Head of caudate nucleus (tissue), 42 donors: ENCODE measurements around the gene OTOP1.
"Not testable (repeated sequence)": the region's sequence is repeated elsewhere in the genome, so short reads cannot be mapped to it uniquely, and the experiment has no call there.

Source experiments
- DNase-seq, 42 donors: peaks; one replicate each; pipeline versions ENCODE4 v3.0.0 to v3.0.0-alpha.2; 2020 to 2021; ENCODE audit warnings: mixed read lengths in 7 of 42
- intact Hi-C: fragments of 100-400 bp; cut with DNase I; formaldehyde crosslinking; loops from one replicate; pipeline ENCODE4 v1.15.0; 2022

The OTOP1 gene, protein sequence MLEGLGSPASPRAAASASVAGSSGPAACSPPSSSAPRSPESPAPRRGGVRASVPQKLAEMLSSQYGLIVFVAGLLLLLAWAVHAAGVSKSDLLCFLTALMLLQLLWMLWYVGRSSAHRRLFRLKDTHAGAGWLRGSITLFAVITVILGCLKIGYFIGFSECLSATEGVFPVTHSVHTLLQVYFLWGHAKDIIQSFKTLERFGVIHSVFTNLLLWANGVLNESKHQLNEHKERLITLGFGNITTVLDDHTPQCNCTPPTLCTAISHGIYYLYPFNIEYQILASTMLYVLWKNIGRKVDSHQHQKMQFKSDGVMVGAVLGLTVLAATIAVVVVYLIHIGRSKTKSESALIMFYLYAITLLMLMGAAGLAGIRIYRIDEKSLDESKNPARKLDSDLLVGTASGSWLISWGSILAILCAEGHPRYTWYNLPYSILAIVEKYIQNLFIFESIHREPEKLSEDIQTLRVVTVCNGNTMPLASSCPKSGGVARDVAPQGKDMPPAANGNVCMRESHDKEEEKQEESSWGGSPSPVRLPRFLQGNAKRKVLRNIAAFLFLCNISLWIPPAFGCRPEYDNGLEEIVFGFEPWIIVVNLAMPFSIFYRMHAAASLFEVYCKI

DNA sequence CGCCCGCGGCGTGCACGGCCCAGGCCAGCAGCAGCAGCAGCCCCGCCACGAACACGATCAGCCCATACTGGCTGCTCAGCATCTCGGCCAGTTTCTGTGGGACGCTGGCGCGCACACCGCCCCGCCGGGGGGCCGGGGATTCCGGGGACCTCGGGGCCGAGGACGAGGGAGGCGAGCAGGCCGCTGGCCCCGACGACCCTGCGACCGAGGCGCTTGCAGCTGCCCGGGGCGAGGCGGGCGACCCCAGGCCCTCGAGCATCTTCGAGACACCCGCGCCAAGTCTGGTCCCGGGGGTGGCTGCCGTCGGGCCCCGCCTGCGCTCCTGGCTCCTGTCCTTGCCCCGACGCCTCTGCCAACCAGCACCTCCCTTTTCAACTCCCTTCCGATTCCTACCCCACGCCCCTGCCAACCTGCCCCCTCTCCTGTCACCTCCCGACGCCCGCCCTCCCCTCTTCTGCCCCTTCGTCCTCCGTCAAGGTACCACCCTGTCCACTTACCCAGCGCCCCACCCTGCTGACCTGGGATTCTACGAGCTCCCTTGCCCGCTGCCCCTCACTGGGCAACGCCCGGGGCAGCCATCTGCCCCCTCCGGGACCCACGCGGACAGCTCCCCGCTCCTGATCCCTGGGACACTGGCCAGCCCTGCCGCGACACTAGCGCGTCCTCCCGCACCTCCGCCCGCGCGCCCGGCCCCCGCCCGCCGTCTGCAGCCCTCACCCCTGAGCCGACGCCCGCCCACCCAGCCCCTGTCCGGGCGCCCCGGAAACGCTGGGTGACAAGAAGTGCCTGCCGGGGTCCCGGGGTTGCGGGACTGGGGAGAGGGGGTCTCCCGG, at the start of gene OTOP1:
OTOP1 (minus strand) TSS at position 324 of the 833 bp plus-strand sequence; CDS start at position 259, 65 bp downstream.
- peak in 1 of 42 donors; percentile 29 for DNase-seq
- intact Hi-C loops = no loop called here

DNA sequence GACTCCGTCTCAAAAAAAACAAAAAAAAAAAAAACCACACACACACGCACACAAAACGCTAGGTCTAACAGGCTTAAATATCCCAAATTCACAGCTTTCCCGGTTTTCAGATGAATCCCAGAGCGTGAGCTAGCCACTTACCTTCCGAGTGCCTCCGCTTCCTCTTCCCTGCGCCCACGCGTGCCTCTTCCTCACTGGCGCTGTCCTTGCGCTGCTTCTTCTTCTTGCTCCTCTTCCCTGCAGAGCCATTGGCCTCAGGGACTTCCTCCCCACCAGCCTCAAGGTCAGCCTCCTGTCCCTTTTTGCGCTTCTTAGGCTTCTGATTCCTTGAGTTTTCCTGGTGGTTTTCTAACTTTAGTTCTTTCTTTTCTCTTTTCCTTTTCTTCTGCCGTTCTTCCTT, 47.5 kb upstream of the OTOP1 start:
- intact Hi-C loops = no loop called here
- DNase-seq = no peak

DNA sequence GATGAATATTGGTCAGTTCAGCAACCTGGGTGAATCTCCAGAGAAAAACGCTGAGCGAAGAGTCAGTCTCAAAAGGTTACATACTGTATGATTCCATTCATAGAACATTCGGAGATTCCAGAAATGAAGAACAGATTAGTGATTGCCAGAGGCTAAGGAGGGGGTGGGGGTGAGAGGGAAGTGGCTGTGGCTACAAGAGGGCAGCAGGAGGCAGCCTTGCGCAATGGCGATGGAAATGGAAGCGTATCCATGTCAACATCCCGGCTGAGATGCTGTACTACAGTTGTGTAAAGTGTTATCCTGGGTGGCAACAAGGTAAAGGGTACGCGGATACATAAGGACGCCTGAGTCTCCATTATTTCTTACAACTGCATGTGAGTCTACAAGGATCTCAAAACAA, 45.2 kb upstream of the OTOP1 start:
- DNase-seq = no peak

DNA sequence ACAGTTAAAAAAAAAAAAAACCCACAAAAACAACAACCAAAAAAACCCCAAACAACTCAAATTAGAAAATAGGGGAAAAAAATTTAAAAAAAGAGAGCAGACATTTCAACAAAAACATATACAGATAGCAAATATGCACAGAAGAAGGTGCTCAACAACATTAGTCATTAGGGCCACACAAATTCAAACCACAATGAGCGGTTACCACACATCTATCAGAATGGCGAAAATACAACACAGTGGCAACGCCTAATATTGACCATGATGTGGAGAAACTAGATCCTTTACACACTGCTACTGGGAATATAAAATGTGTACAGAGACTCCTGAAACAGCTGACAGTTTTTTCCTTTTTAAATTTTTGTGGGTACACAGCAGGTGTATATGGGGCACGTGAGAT, 43.8 kb upstream of the OTOP1 start:
- DNase-seq = no peak
- intact Hi-C loops = no loop called here

More for the DNA sequence above, 45.2 kb upstream of the OTOP1 start:
- intact Hi-C loops = no loop called here

DNA sequence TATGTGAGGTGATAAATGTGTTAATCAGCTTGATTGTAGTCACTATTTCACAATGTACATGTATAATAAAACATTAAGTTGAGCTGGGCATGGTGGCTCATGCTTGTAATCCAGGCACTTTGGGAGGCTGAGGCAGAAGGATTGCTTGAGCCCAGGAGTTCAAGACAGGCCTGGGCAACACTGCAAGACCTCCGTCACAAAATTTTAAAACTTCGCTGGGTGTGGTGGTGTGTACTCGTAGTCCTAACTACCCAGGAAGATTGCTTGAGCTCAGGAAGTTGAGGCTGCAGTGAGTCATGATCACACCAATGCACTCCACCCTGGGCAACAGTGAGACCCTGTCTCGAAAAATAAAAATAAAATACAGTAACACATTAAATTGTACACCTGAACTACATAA, 43.1 kb upstream of the OTOP1 start:
- no peak for DNase-seq
- intact Hi-C loops = no loop called here

DNA sequence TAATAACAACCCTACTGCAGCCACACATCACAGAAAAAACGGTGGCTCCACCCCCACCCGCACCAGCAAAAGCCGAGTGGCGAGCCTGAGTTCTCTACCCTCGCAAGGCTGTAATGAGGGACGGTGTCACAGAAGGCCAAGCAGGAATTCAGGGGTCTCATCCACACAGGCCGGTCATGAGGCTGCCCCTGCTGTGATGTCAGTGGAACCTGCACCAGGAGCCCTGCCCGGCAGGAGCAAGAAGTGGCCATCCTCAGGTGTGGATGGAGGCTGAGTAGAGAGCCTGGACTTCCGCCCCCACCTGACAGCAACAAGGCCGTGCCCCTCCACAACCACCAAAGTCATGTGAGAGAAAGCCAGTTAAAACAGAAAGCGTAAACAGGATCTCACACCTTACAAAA, 42.6 kb upstream of the OTOP1 start:
- intact Hi-C loops = no loop called here
- no peak for DNase-seq

DNA sequence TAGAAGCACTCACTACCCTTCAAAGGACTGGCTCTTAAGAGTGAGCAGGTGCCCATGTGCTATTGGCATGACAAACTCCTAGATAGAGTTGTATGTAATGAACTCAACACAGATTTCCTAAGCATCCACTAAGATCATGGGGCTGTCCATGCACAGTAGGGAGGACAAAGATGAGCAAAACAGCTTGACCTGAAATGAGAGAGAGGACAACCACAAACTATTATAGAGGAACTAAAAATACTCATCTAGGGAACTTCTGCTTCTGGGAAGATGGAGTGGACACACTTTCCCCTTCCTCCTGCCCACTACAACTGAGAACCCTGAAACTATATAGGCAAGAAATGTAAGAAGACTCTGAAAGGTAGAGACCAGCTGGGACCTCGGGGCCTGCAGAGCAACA, 42.0 kb upstream of the OTOP1 start:
- DNase-seq = no peak
- intact Hi-C loops = no loop called here

DNA sequence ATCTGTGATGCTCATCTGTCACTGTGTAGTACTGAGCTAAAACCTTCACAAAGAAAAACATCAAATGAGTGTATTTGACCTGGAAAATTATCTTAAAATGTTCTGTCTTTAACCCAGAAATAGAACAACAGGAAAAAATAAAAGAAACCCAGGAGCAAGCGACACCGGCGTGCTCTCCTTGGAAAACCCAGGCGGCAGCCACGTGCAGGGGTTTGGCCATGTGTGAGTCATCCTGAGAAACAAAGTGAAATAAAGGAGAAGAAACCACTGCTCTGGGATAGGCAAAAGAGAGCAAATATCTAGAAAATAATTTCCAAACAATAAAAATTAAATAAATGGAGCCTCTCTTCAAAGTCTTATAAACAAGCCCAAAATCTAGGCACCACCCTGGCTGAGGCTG, 41.3 kb upstream of the OTOP1 start:
- intact Hi-C loops = no loop called here
- DNase-seq = peak in 1 of 42 donors; percentile 36

DNA sequence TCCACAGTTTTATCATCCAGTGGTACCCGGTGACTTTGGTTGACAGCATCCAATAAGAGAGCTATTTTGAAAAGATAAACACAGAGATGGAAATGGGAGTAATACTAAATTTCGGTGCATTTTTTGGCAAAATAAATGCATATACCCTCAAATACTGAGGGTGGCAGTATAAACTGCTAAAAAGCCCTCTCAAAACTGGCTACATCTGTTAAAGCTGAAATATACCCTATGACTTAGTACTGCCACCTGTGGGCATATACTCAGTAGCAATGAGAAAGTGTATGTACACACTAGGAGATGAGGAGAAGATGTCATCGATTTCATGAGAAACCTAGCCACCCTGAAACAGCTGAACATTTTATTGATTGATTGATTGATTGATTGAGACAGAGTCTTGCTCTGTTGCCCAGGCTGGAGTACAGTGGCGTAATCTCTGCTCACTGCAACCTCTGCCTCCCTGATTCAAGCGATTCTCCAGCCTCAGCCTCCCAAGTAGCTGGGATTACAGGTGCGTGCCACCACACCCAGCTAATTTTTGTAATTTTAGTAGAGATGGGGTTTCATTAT, 33.5 kb upstream of the OTOP1 start:
- intact Hi-C loops = no loop called here
- DNase-seq = no peak

DNA sequence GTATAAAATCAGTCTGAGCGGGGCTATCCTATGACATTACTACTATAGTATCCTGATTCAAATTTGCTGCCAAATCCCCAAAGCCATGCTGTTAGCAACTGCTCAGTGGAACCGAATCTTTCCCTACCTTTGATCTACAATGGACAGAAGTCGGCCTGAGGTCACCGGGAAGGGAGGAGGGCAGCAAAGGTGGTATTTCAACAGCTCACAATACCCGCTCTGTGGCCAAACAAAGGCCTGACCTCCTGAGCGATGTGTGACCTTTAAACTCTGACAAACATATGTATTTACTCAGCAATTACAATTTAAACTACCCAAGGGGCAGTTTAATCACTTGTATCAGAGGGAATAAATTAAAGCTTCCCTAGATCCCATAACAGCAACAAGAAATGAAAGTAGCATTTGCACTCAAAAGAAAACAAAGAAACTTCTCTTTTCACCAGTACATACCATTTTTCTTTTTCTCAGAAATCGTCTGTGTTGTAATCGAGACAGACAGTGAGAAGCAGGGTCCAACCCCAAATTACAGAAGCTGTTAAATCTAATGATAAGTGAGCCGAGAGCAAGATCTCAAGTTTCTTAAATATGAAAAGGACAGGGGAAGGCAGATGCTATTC, 32.9 kb upstream of the OTOP1 start:
- DNase-seq = no peak
- intact Hi-C loops = loop anchor here (5.0 to 10.0 kb wide), 2 partner anchors 73 to 175 kb away; no protein-coding TSS in a partner anchor

DNA sequence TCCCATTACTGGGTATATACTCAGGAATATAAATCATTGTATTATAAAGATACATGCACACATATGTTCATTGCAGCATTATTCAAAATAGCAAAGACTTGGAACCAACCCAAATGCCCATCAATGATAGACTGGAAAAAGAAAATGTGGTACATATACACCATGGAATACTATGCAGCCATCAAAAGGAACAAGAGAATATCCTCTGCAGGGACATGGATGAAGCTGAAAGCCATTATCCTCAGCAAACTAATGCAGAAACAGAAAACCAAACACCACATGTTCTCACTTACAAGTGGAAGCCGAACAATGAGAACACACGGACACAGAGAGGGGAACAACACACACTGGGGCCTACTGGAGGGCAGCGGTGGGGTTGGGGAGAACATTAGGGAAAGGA, 31.0 kb upstream of the OTOP1 start:
- intact Hi-C loops = loop anchor here (5.0 to 10.0 kb wide), 2 partner anchors 75 to 177 kb away; no protein-coding TSS in a partner anchor
- DNase-seq = not testable (repeated sequence)

DNA sequence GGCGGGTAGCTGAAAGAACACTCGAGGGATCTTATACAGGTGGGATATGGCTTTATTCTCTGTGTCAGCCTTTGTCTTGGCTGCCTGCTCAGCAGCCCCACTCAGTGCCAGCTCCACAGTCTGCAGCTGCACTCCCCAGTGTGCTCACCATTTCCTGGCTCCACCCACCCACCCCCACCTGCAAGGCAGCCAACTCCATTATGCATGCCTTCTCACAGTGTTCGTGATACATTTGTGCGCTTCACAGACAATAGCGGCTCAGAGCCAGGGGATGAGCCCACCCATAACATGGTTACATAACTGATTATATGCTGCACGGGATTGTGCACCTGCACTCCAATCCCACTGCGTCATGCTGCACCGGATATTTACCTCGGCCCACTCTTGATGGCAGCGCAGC, 30.1 kb upstream of the OTOP1 start:
- peak in 26 of 42 donors; percentile 14 to 81 (median 40) for DNase-seq
- intact Hi-C loops = loop anchor here (5.0 to 10.0 kb wide), 2 partner anchors 76 to 178 kb away; no protein-coding TSS in a partner anchor

DNA sequence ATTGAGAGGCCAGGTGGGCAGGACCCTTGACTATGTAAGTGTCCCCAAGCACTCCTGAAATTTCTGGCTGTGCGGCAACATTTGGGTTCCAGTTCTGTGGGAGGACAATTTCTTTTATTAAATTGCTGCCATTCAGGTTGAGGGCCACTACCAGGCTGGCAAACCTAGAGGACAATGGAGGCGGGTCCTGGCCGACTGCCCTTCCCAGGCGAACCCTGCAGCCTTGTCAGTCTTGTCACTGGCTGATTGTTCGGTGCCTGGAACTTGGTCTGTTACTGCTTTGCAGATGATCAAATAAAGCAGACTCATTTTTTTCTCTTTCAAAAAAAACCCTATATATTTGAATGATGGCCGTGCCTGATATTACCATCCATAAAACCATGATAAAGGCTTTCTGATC, 27.9 kb upstream of the OTOP1 start:
- peak; percentile 58 to 91 (median 80) for DNase-seq
- intact Hi-C loops = loop anchor here (5.0 to 10.0 kb wide), 2 partner anchors 78 to 180 kb away; no protein-coding TSS in a partner anchor

DNA sequence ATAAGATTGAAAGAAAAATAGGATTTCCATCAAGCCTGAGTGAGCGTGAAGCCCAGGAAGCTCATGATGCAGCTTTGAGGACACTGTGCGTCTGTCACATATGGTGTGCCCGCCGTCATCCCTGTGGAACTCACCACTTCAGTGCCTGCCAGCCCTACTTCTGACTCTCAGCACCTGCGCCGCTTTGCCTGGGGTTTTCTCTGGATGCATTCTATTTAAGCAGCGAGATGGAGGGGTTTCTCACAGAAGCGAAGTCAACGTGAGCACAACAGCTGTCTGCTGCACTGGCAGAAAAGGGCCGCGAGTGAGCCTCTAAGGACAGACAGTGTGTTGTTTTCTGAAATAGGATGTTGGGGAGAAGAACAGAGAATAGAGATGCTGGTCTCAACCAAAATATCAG, 27.5 kb upstream of the OTOP1 start:
- intact Hi-C loops = loop anchor here (10.0 kb wide), 1 partner anchor 181 kb away; no protein-coding TSS in a partner anchor
- peak in 6 of 42 donors; percentile 11 to 25 (median 22) for DNase-seq

DNA sequence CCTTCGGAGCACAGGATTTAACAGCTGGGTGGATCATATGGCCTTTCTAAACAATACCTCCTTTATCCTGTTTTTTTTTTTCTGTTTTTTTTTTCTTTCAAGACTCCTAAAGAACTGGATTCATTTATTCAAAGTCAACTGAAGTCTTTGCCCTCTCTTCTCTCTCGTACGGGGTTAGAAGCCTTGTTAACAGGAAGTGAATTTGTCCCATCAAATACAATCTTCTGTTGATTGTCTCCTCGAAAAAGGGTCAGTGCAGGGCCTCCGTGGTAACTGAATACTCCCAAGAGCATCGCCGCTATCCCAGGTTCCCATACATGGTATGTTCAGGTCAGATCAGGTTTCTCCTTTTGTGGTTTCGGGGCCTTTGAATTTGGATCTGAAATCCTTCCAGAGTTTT, 23.1 kb upstream of the OTOP1 start:
- intact Hi-C loops = loop anchor here (5.0 to 10.0 kb wide), 2 partner anchors 37 to 185 kb away; no protein-coding TSS in a partner anchor
- no peak for DNase-seq

DNA sequence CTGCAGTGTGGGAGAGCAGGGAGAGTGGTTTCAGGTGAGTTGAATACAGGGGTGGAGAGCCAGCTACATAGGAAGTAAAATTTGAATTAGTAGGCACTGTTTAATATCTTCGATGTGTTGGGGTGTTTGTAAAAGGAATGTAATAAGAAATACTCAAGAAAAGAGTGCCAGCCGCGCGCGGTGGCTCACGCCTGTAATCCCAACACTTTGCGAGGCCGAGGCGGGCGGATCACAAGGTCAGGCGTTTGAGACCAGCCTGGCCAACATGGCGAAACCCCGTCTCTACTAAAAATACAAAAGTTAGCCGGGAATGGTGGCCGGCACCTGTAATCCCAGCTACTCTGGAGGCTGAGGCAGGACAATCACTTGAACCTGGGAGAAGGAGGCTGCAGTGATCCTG, 22.6 kb upstream of the OTOP1 start:
- DNase-seq = not testable (repeated sequence)
- intact Hi-C loops = loop anchor here (5.0 kb wide), 1 partner anchor 38 kb away; no protein-coding TSS in a partner anchor

DNA sequence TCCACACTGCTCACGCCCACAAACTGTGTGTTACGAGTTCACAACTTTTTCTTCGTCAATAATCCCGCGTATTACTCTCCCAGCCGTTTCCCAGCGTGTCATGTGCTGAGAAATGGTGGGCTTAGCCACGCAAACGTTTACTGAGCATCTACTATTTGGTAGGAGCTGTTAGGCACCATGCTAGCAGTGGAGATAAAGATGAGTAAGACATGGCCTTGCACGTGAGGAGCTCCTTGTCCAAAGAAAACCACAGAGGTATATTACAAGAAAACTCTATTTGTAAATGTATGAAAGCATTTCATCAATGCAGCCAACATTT, 22.1 kb upstream of the OTOP1 start:
- DNase-seq = peak in 3 of 42 donors; percentile 13 to 28 (median 26)
- intact Hi-C loops = loop anchor here (5.0 kb wide), 1 partner anchor 38 kb away; no protein-coding TSS in a partner anchor
